Measurements from ENCODE around the gene CCR7. TPM values are rescaled to one million over a fixed set of nuclear protein-coding genes. Genes with fewer than 3 reads are reported as not detected.
"Not testable (repeated sequence)": the region's sequence is repeated elsewhere in the genome, so short reads cannot be mapped to it uniquely, and the experiment has no call there.

CCR7 gene
- total RNA-seq, 1 donor from 2014 or later = not detected

- DNase-seq (ENCODE audit: low read depth in 2 of 2) = no peak
These were observed 14.0 kb downstream of the CCR7 start for GRCh38 chr17:40551091-40551878.

DNA sequence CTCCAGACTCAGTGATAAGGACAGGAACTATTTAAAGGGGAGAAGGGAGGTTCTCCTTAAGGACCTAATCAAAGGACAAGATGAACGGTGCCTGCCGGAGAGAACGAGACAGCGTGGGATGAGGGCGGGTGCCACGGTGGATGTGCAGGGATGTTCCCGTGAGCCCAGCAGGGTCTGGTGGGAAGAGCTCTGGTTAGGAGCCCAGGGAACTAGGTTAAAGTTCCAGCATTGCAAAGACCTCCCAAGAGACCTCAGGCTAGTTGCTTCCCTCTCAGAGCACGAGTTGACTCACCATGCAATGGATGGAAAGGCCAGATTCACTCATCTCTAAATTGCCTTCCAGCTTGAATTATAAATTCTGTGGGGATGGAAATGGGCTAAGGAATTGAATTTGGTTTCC lies 14.7 kb downstream of the CCR7 start:
- DNase-seq (ENCODE audit: low read depth in 2 of 2) = no peak

GRCh38 chr17:40548982-40549685 lies 16.1 kb downstream of the CCR7 start:
- peak; percentile 62 to 83 for DNase-seq (ENCODE audit: low read depth in 2 of 2)

- DNase-seq (ENCODE audit: low read depth in 2 of 2) = no peak
These were observed 16.7 kb downstream of the CCR7 start for GRCh38 chr17:40548491-40548981.

GRCh38 chr17:40547785-40548478 lies 17.3 kb downstream of the CCR7 start:
- no peak for DNase-seq (ENCODE audit: low read depth in 2 of 2)

- no peak for DNase-seq (ENCODE audit: low read depth in 2 of 2)
These were observed 18.0 kb downstream of the CCR7 start for GRCh38 chr17:40547079-40547784.

DNA sequence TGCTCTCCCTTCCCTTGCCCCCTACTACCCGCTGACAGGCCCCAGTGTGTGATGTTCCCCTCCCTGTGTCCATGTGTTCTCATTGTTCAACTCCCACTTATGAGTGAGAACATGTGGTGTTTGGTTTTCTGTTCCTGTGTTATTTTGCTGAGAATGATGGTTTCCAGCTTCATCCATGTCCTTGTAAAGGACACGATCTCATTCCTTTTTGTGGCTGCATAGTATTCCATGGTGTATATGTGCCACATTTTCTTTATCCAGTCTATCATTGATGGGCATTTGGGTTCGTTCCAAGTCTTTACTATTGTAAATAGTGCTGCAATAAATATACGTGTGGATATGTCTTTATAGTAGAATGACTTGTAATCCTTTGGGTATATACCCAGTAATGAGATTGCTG lies 18.8 kb downstream of the CCR7 start:
- DNase-seq (ENCODE audit: low read depth in 2 of 2) = not testable (repeated sequence)

GRCh38 chr17:40545660-40546059 lies 19.6 kb downstream of the CCR7 start:
- DNase-seq (ENCODE audit: low read depth in 2 of 2) = no peak

DNA sequence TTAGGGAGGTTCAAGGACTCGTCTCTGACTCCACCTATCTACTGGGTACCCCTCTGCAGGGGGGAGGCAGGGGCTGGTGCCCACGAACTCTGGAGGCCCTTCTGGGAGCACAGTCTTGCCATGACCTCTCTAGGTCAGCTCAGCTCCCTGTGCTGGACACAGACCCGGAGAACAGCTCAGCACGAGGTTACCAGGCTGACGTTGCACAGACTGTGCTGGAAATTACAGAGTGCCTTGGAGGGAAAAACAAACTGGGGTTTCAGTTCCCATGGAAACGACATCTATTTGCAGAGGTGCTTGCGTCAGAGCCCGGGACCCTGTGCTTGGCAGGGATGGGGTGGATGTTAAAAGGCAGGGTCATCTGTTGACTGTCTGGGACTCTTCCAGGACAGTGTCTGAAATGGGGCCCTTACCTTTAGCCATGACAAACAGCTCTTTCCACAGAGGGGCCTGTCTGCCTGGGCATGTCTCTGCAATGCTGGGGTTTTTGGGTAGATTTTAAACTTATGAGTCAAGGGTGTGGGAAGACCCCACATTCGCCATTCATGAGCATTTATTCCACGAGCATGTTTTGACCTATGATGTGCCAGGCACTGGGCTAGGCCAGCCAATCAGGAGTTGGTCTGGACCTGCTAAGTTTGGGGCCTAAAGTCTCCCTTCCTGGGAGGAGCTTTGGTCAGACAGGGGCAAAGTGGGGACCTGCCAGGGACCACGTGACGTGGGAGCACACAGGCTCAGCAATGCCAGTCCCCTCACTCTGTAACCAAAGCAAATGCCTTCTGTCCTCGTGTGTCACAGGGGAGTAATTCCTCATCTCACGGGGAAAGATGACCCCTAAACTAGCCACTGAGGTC lies 22.5 kb downstream of the CCR7 start:
- peak; percentile 90 to 93 for DNase-seq (ENCODE audit: low read depth in 2 of 2)

DNA sequence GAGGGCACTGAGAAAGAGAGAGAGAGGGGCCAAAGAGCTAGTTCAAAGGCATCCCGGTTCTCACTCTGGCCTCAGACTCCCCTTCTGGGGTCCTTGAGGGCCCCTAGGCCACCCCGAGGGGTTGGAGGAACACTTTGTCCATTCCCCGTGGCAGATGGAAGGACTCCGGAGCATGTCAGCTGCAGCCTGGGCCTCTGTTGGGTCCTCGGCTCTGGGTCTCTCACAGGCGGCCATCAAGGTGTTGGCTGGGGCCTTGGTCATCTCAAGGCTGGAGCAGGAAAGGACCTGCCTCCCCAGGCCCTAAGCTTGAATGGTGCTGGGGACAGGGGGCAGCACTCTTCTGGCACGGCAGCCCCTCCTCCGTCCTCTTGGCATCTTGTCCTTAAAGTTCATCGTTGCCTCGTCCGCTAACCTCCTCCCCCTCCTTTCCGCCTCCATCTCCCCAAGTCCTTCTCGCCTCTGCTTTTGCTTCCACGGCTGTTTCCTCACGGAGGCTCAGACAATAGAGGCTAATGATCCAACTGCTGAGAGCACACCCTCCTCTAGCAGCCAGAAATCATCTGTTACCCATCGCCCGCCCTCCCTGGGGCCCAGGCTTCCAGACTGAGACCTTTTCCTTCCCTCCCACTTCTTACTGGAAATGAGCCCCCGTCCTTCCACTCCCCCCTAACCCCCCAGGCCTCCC lies 23.3 kb downstream of the CCR7 start:
- peak; percentile 31 to 66 for DNase-seq (ENCODE audit: low read depth in 2 of 2)

DNA sequence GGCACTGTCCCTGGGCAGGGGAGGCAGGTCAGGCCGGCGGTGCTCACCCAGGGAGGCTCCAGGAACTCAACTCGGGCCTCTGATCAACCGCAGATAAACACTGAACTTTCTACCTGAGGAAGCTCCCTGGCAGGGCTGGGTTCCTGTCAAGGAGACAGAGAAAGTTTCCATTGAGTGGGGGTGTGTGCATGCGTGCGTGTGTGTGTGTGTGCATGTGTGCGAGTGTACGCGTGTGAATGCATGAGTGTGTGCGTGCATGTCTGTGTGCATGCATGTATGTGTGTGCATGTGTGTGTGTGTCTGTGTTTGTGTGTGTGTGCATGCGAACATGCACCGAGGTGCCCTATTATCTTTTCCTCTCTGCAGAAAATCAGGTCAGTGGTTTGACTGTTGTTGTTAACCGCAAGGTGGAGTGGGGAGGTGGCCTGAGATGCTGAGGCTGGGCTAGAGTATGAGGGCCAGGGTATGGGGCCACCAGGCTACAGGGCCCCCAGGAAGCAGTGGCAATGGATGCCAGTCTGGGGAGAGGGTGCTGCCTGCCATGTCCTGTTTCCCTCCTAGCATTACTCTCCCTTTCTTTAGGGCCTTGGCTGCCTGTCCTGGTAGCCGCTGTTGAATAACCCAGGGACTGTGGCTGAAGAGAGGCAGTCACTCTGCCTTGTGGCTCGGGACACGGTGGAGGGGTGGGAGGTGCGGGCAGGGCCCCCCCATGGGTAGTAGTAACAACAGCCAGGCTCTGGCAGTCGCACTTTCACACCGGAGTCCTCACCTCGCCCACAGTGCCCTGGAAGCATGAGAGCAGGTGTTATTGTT lies 24.0 kb downstream of the CCR7 start:
- no peak for DNase-seq (ENCODE audit: low read depth in 2 of 2)

- DNase-seq (ENCODE audit: low read depth in 2 of 2) = no peak
These were observed 24.8 kb downstream of the CCR7 start for GRCh38 chr17:40540448-40540847.

DNA sequence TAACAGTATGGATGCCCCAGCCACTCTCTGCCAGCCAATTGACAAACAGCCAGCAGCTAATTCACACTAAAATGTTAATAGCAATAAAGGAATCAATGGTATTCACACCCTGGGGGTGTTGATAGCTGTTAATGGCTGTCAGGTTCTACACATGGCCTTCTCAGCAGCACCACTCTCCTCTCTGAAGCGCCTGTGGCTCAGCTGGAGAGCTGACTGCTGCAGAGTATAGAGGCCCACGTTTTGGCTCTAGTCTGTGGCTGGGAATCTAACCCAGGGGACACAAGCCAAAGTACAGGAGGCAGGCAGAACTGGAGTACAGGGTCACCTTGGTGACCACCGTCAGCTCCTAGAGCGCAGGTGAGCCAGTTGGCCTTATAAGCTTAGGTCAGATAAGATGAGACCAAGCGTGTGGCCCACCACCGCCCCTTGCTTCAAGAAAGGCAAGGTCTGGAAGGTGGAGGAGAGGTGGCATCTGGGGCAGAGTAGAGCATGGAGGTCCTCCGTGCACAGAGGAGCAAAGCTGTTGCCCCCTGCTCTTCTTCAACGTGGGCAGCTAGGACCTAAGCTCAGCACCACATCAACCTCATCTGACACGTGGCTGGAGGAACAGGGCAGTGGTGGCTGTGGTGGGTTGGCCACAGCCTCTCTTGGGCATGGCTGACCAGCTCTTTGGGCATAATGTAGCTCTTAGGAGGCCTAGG lies 25.4 kb downstream of the CCR7 start:
- no peak for DNase-seq (ENCODE audit: low read depth in 2 of 2)

DNA sequence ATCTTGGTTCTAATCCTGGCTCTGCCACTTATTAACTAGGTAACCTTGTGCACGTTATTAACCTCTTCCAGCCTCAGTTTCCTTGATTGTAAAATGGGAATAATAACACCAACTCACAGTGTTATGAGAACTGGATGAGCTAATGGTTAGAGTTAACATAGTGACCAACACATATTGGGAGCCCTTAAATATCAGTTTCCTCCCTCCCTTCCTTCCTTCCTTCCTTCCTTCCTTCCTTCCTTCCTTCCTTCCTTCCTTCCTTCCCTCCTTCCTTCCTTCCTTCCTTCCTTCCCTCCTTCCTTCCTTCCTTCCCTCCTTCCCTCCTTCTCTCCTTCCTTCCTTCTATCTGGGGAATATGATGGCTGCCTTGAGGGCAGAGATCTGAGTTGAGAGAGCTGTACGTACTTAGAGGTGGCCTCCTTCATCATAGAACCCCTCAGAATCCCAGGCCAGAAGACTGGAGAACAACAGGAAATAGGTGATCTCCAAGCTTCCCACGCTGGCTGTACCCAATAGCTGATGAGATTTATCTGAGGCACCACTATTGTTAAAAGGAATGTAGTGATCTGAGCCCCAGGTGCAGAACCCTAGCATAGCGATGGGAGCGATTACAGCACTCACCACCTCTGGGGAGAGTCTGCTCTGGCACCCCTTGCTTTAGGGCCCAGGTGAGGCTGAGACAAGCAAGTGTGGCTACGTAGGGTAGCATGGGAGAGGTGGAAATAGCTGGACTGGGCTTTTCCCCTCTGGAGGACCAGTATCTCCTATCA lies 26.2 kb downstream of the CCR7 start:
- DNase-seq (ENCODE audit: low read depth in 2 of 2) = peak in 1 of 2 donors; percentile 49

DNA sequence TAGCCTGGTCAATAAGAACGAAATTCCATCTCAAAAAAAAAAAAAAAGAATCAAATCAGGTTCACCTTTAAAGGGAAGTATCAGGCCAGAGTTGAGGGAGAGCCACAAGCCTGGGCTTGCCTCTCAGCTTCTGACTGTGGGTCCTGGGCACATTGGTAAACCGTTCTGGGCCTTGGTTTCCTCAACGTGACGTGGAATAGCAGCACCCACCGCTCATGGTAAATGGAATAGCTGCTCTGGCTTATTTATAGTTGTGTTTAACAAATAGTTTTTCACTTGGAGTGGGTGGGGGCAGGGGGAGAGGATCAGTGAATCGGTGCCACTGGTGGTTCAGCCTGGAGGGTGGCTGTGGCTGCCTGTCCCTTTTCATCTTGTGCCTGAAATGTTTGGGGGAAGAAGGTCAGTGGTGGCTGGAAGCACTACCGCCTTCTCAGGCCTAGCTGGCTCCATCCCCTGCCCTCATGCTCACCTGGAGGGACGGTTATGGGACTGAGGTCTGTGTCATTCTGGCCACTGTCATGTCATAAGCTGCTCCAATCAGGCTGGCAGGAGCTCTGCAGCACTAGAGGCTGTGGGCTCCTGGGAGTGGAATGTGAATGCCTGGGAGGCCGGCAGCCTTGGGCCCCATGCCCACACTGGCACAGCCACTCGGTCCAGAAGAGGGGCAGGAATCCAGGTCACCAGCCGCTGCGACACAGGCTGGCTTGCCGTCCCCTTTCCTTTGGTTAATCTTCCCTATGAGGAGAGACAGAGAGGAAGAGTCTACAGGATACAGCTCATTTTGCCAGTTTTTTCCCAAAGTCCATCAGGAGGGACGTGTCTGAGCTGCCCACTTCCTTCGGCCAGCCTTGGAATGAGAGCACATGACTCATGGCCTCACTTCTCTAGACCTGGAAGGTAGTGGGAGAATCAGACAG lies 27.0 kb downstream of the CCR7 start:
- peak in 1 of 2 donors; percentile 36 for DNase-seq (ENCODE audit: low read depth in 2 of 2)

- DNase-seq (ENCODE audit: low read depth in 2 of 2) = peak; percentile 61 to 78
These were observed 28.7 kb downstream of the CCR7 start for GRCh38 chr17:40536295-40537171.
